Activated CD4-positive, alpha-beta memory T cell treated with anti-CD3 and anti-CD28 coated beads for 36 hours (primary cell): Measurements from ENCODE around the gene GJC1. TPM values are rescaled to one million over a fixed set of nuclear protein-coding genes. Genes with fewer than 3 reads are reported as not detected.
A peak's percentile ranks its signal among the peaks of the same experiment; 100 is the strongest.
"Not testable (repeated sequence)": the region's sequence is repeated elsewhere in the genome, so short reads cannot be mapped to it uniquely, and the experiment has no call there.

ENCODE experiments used
- CTCF ChIA-PET: fragments of 350-600 bp; sonication (Branson Sonifier 250); formaldehyde crosslinking; loops from one replicate; lab custom pipeline; 2021; ENCODE audit warnings: antibody characterized with exemption, inconsistent platforms; lab: Charles Lee
- POLR2A ChIA-PET: fragments of 350-600 bp; sonication (Branson Sonifier 250); formaldehyde crosslinking; loops from one replicate; lab custom pipeline; 2021; ENCODE audit warnings: antibody characterized with exemption; lab: Charles Lee
- DNase-seq: peaks from one replicate; pipeline ENCODE4 v3.0.0-alpha.2; 2020
- H3K27ac Mint-ChIP-seq: one replicate; pipeline ENCODE4 v1.8.0; 2021; ENCODE audit warnings: mixed read lengths
- H3K27me3 Mint-ChIP-seq: one replicate; pipeline ENCODE4 v1.8.0; 2021; ENCODE audit warnings: mixed read lengths
- H3K36me3 Mint-ChIP-seq: one replicate; pipeline ENCODE4 v1.8.0; 2021; ENCODE audit warnings: mixed read lengths
- H3K4me1 Mint-ChIP-seq: one replicate; pipeline ENCODE4 v1.8.0; 2021; ENCODE audit warnings: low read depth, mixed read lengths
- H3K4me3 Mint-ChIP-seq: one replicate; pipeline ENCODE4 v1.8.0; 2021; ENCODE audit warnings: mild to moderate bottlenecking, mixed read lengths
- H3K9me3 Mint-ChIP-seq: one replicate; pipeline ENCODE4 v1.8.0; 2021; ENCODE audit warnings: mixed read lengths
- intact Hi-C: fragments of 100-400 bp; cut with micrococcal nuclease; formaldehyde crosslinking; loops from one replicate; pipeline ENCODE4 v1.15.1; 2023
- total RNA-seq, 2 experiments: library from RNA; stranded (reverse); gene quantifications; one replicate each; pipeline ENCODE4 v1.2.3, GENCODE V29; 2021

GJC1 gene
- total RNA-seq, 2 experiments from 2014 or later: 1.9 to 2.7 TPM

GRCh38 chr17:44842748-44843147 lies 12.7 kb upstream of the GJC1 start:
- peaks cover 5% of the 10 kb centered on the region for H3K4me1 Mint-ChIP-seq
- H3K9me3 Mint-ChIP-seq: no peaks in the 10 kb centered on the region
- ChIA-PET CTCF (no interaction called here), POLR2A (interaction anchor here (0.6 kb wide), 1 partner anchor 31 kb away, joined by 3 read pairs; no protein-coding TSS in a partner anchor)
- H3K36me3 Mint-ChIP-seq: no peaks in the 10 kb centered on the region
- H3K27ac Mint-ChIP-seq: no peak overlapping the region
- no peaks in the 10 kb centered on the region for H3K27me3 Mint-ChIP-seq
- H3K4me3 Mint-ChIP-seq: no peak overlapping the region
- intact Hi-C loops: no loop called here
- DNase-seq: no peak

- Mint-ChIP-seq H3K27ac (peak overlapping the region; percentile 11), H3K4me1 (peaks cover 5% of the 10 kb centered on the region), H3K4me3 (no peak overlapping the region), H3K9me3 (no peaks in the 10 kb centered on the region), H3K27me3 (no peaks in the 10 kb centered on the region), H3K36me3 (no peaks in the 10 kb centered on the region)
- ChIA-PET POLR2A (no interaction called here), CTCF (no interaction called here)
- intact Hi-C loops: no loop called here
- DNase-seq: no peak
Measured at GRCh38 chr17:44840936-44841335, 10.8 kb upstream of the GJC1 start.

DNA sequence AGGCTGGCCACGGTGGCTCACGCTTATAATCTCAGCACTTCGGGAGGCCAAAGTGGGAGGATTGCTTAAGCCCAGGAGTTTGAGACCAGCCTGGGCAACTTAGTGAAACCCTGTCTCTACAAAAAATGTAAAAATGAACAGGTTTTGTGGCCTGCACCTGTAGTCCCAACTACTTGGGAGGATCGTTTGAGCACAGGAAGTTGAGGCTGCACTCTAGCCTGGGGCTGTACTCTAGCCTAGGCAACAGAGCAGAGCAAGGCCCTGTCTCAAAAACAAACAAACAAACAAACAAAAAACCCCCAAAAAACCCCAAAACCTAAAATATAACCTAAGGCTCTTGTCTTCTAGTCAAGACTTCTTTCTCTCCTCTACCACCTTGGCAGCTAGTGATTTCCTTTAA lies 10.2 kb upstream of the GJC1 start:
- Mint-ChIP-seq H3K9me3 (no peaks in the 10 kb centered on the region), H3K27me3 (no peaks in the 10 kb centered on the region), H3K4me3 (no peak overlapping the region), H3K36me3 (no peaks in the 10 kb centered on the region), H3K4me1 (peaks cover 5% of the 10 kb centered on the region), H3K27ac (no peak overlapping the region)
- no peak for DNase-seq
- ChIA-PET POLR2A (no interaction called here), CTCF (no interaction called here)
- intact Hi-C loops: no loop called here

- H3K27me3 Mint-ChIP-seq: peaks cover 13% of the 10 kb centered on the region
- ChIA-PET POLR2A (no interaction called here), CTCF (no interaction called here)
- intact Hi-C loops: no loop called here
- peaks cover 5% of the 10 kb centered on the region for H3K4me1 Mint-ChIP-seq
- no peak for DNase-seq
- H3K4me3 Mint-ChIP-seq: no peak overlapping the region
- no peak overlapping the region for H3K27ac Mint-ChIP-seq
- H3K36me3 Mint-ChIP-seq: no peaks in the 10 kb centered on the region
- no peaks in the 10 kb centered on the region for H3K9me3 Mint-ChIP-seq
Measured at GRCh38 chr17:44837196-44837595, 7.1 kb upstream of the GJC1 start.

DNA sequence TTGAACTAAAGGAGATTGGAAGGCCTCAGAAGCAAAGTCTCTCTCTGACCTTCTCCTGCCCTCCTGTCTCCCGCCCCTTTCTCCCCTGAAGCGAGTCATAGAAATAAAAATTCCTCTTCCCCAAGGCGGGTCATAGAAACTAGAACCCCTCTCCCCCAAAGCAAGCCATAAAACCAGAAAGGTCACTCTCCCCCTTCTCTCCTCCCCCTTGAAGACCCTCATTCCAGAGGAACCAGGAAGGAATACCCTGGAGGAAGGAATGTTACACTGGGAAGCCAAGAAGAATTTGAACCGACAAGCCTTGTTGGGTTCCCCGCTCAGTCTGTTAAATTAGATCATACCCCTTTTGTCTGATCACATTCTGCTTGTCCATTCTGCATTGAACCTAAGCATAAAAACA lies 2.7 kb upstream of the GJC1 start:
- peaks cover 12% of the 10 kb centered on the region for H3K4me1 Mint-ChIP-seq
- intact Hi-C loops: no loop called here
- no peak for DNase-seq
- peaks cover 34% of the 10 kb centered on the region for H3K27me3 Mint-ChIP-seq
- CTCF ChIA-PET: interaction anchor here (2.5 kb wide), 1 partner anchor 53 kb away, joined by 10 read pairs; no protein-coding TSS in a partner anchor
- H3K36me3 Mint-ChIP-seq: no peaks in the 10 kb centered on the region
- no peak overlapping the region for H3K4me3 Mint-ChIP-seq
- no peaks in the 10 kb centered on the region for H3K9me3 Mint-ChIP-seq
- no peak overlapping the region for H3K27ac Mint-ChIP-seq
- POLR2A ChIA-PET: no interaction called here

GRCh38 chr17:44831371-44831770 lies 1.3 kb upstream of the GJC1 start:
- H3K27me3 Mint-ChIP-seq: peaks cover 46% of the 10 kb centered on the region
- H3K36me3 Mint-ChIP-seq: no peaks in the 10 kb centered on the region
- intact Hi-C loops: no loop called here
- no peaks in the 10 kb centered on the region for H3K9me3 Mint-ChIP-seq
- POLR2A ChIA-PET: no interaction called here
- H3K27ac Mint-ChIP-seq: no peak overlapping the region
- CTCF ChIA-PET: interaction anchor here (1.0 to 2.5 kb wide), 4 partner anchors 13 to 57 kb away, joined by 3 to 10 read pairs (median 4); no protein-coding TSS in a partner anchor
- no peak overlapping the region for H3K4me3 Mint-ChIP-seq
- no peak for DNase-seq
- H3K4me1 Mint-ChIP-seq: peaks cover 12% of the 10 kb centered on the region

DNA sequence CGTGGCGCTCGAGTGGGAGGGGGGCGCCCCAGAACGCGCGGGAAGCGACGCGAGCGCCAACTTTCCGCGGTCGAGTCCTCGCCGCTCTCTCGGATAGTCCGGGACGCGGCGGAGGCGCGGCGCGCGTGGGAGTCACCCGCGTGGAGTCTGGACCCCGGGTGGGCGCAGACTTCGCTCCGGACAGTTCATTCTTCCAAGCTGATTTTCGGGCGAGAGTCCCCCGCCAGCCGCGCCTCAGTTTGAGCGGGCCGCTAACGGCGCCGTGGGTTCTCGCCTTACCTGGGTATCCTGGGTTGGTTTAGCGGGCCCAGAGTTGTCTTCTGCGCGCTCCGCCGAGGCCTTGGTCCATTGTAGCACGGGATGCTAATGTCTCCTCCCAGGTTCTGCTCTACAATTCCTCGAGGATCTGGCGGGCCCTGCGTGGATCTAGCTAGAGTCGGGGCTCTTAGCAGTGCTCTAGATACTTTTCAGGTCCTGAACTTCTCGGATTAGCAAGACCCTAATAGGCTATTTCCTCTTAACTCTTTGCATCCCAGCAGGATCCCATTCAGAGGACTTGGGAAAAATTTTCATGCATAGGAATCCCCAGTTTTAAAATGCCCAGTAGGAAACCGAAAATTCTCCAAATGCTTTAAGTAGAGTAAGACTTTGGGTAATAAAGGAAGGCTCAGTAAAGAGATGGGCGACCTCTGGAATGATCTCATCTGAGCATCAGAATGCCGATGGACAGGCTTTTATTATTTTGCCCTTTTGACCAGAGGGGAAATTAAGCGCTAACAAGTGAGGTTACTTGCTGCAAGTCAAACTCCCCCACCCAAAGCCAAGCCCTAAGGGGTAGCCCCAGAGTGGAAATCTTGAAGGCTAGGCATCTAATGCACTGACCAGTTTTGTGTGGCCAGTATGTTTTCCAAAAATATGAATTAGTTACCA lies 537 bp upstream of the GJC1 start:
- Mint-ChIP-seq H3K4me1 (peaks cover 12% of the 10 kb centered on the region), H3K4me3 (peak overlapping the region; percentile 68), H3K27me3 (peaks cover 46% of the 10 kb centered on the region), H3K36me3 (no peaks in the 10 kb centered on the region), H3K27ac (no peak overlapping the region), H3K9me3 (no peaks in the 10 kb centered on the region)
- POLR2A ChIA-PET: no interaction called here
- CTCF ChIA-PET: interaction anchor here (1.1 to 2.5 kb wide), 3 partner anchors 14 to 55 kb away, joined by 3 to 10 read pairs (median 4); no protein-coding TSS in a partner anchor
- intact Hi-C loops: no loop called here
- DNase-seq: peak; percentile 19

GRCh38 chr17:44828919-44829522 lies 1.1 kb downstream of the GJC1 start:
- intact Hi-C loops: loop anchor here (1.0 kb wide), 1 partner anchor 54 kb away; no protein-coding TSS in a partner anchor
- CTCF ChIA-PET: interaction anchor here (1.0 to 1.7 kb wide), 3 partner anchors 18 to 53 kb away, joined by 3 to 10 read pairs (median 4); no protein-coding TSS in a partner anchor
- H3K36me3 Mint-ChIP-seq: no peaks in the 10 kb centered on the region
- peak overlapping the region; percentile 68 for H3K4me3 Mint-ChIP-seq
- no peaks in the 10 kb centered on the region for H3K9me3 Mint-ChIP-seq
- DNase-seq: peak; percentile 35
- peaks cover 44% of the 10 kb centered on the region for H3K27me3 Mint-ChIP-seq
- H3K27ac Mint-ChIP-seq: no peak overlapping the region
- POLR2A ChIA-PET: no interaction called here
- H3K4me1 Mint-ChIP-seq: peaks cover 12% of the 10 kb centered on the region

- ChIA-PET CTCF (interaction anchor here (1.5 to 1.7 kb wide), 2 partner anchors 17 to 49 kb away, joined by 3 to 10 read pairs; no protein-coding TSS in a partner anchor), POLR2A (no interaction called here)
- no peak overlapping the region for H3K27ac Mint-ChIP-seq
- H3K9me3 Mint-ChIP-seq: no peaks in the 10 kb centered on the region
- H3K27me3 Mint-ChIP-seq: peaks cover 40% of the 10 kb centered on the region
- H3K4me1 Mint-ChIP-seq: peaks cover 12% of the 10 kb centered on the region
- no peak for DNase-seq
- no peaks in the 10 kb centered on the region for H3K36me3 Mint-ChIP-seq
- no peak overlapping the region for H3K4me3 Mint-ChIP-seq
- intact Hi-C loops: no loop called here
Measured at GRCh38 chr17:44827863-44828262, 2.2 kb downstream of the GJC1 start.

GRCh38 chr17:44826123-44826790 lies 3.8 kb downstream of the GJC1 start:
- Mint-ChIP-seq H3K9me3 (no peaks in the 10 kb centered on the region), H3K36me3 (no peaks in the 10 kb centered on the region), H3K27me3 (peaks cover 32% of the 10 kb centered on the region), H3K4me3 (no peak overlapping the region), H3K27ac (no peak overlapping the region), H3K4me1 (peaks cover 12% of the 10 kb centered on the region)
- ChIA-PET CTCF (interaction anchor here (0.7 kb wide), 1 partner anchor 35 kb away, joined by 5 read pairs; no protein-coding TSS in a partner anchor), POLR2A (interaction anchor here (0.7 kb wide), 1 partner anchor 17 kb away, joined by 5 read pairs; no protein-coding TSS in a partner anchor)
- DNase-seq: no peak
- intact Hi-C loops: no loop called here

DNA sequence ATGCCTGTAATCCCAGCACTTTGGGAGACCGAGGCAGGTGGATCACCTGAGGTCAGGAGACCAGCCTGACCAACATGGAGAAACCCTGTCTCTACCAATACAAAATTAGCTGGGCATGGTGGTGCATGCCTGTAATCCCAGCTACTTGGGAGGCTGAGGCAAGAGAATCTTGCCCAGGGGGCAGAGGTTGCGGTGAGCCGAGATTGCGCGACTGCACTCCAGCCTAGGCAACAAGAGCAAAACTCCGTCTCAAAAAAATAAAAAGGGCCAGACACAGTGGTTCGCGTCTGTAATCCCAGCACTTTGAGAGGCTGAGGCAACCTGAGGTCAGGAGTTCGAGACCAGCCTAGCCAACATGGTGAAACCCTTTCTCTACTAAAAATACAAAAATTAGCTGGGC lies 4.9 kb downstream of the GJC1 start:
- H3K27me3 Mint-ChIP-seq: peaks cover 33% of the 10 kb centered on the region
- H3K9me3 Mint-ChIP-seq, intact Hi-C loops, H3K27ac Mint-ChIP-seq, H3K4me3 Mint-ChIP-seq, H3K36me3 Mint-ChIP-seq, CTCF ChIA-PET, DNase-seq, H3K4me1 Mint-ChIP-seq, POLR2A ChIA-PET: not testable (repeated sequence)
